Type B pancreatic cell (in vitro differentiated cells): ENCODE data around the gene COL23A1. TPM values are rescaled to one million over a fixed set of nuclear protein-coding genes. Genes with fewer than 3 reads are reported as not detected.
"Not testable (repeated sequence)": the region's sequence is repeated elsewhere in the genome, so short reads cannot be mapped to it uniquely, and the experiment has no call there.

Experiments used
- DNase-seq: peaks from one replicate; pipeline ENCODE4 v3.0.0; 2021; ENCODE audit warnings: mixed read lengths; ENCODE audit not compliant: unreplicated experiment; ENCODE audit errors: extremely low spot score
- H3K27ac Mint-ChIP-seq: 2 replicates; pipeline ENCODE4 v1.8.0; 2021; ENCODE audit warnings: mild to moderate bottlenecking, mixed read lengths
- H3K27me3 Mint-ChIP-seq: 2 replicates; pipeline ENCODE4 v1.8.0; 2021; ENCODE audit warnings: mixed read lengths
- H3K36me3 Mint-ChIP-seq: 2 replicates; pipeline ENCODE4 v1.8.0; 2021; ENCODE audit warnings: mixed read lengths
- H3K4me1 Mint-ChIP-seq: one replicate; pipeline ENCODE4 v1.8.0; 2021; ENCODE audit warnings: mixed read lengths; ENCODE audit not compliant: unreplicated experiment
- H3K4me3 Mint-ChIP-seq: 2 replicates; pipeline ENCODE4 v1.8.0; 2021; ENCODE audit warnings: mild to moderate bottlenecking, mixed read lengths
- H3K9me3 Mint-ChIP-seq: 2 replicates; pipeline ENCODE4 v1.8.0; 2021; ENCODE audit warnings: mixed read lengths
- total RNA-seq: library from RNA; stranded (reverse); gene quantifications from 2 replicates; pipeline ENCODE4 v1.2.1, GENCODE V29; 2021; ENCODE audit warnings: low replicate concordance
- TF ChIP-seq, protein P1 (sequence below): fragments of 200-600 bp; sonication (generic); conservative IDR thresholded peaks from 2 replicates; pipeline ENCODE4 v1.5.0; 2021; ENCODE audit warnings: antibody characterized with exemption, mild to moderate bottlenecking

COL23A1 gene
- total RNA-seq, 1 donor from 2014 or later = 15.5 TPM

DNA sequence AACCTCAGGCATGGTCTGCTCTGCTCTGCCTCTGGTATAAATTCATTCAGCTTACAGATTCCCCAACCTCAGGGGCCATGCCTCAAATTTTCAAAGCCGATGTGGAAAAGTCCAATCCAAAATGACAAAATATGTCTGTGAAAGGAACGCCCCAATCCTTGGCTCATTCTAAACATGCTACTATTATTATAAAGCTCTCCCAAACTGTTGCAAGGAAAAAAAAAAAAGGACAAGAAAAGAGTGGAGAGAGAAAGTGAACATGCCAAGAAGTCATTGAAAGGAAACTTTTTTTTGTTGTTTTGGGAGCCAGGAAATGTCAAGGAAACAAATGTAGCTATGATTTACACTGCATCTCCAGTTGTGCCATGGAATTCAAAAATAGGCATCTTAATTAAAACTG, 3.8 kb downstream of the COL23A1 start:
- no peaks in the 10 kb centered on the region for H3K9me3 Mint-ChIP-seq
- TF ChIP-seq, protein P1, sequence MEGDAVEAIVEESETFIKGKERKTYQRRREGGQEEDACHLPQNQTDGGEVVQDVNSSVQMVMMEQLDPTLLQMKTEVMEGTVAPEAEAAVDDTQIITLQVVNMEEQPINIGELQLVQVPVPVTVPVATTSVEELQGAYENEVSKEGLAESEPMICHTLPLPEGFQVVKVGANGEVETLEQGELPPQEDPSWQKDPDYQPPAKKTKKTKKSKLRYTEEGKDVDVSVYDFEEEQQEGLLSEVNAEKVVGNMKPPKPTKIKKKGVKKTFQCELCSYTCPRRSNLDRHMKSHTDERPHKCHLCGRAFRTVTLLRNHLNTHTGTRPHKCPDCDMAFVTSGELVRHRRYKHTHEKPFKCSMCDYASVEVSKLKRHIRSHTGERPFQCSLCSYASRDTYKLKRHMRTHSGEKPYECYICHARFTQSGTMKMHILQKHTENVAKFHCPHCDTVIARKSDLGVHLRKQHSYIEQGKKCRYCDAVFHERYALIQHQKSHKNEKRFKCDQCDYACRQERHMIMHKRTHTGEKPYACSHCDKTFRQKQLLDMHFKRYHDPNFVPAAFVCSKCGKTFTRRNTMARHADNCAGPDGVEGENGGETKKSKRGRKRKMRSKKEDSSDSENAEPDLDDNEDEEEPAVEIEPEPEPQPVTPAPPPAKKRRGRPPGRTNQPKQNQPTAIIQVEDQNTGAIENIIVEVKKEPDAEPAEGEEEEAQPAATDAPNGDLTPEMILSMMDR = no peak
- DNase-seq = no peak
- H3K27ac Mint-ChIP-seq = no peak overlapping the region
- H3K36me3 Mint-ChIP-seq = no peaks in the 10 kb centered on the region
- H3K4me1 Mint-ChIP-seq = peaks cover 42% of the 10 kb centered on the region
- peaks cover 55% of the 10 kb centered on the region for H3K27me3 Mint-ChIP-seq
- no peak overlapping the region for H3K4me3 Mint-ChIP-seq

DNA sequence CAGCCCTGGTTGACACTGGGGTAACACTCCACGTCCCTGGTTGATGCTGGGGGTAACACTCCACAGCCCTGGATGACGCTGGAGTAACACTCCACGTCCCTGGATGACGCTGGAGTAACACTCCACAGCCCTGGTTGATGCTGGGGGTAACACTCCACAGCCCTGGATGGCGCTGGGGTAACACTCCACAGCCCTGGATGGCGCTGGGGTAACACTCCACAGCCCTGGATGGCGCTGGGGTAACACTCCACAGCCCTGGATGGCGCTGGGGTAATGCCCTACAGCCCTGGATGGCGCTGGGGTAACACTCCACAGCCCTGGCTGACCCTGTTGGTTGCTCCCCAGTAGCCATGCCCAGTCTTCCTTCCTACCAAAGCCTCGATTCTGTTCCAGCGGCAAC, 4.8 kb downstream of the COL23A1 start:
- DNase-seq = peak; percentile 80
- H3K36me3 Mint-ChIP-seq, H3K27ac Mint-ChIP-seq, H3K9me3 Mint-ChIP-seq, H3K4me3 Mint-ChIP-seq: not testable (repeated sequence)
- H3K4me1 Mint-ChIP-seq = peaks cover 37% of the 10 kb centered on the region
- H3K27me3 Mint-ChIP-seq = peaks cover 48% of the 10 kb centered on the region

DNA sequence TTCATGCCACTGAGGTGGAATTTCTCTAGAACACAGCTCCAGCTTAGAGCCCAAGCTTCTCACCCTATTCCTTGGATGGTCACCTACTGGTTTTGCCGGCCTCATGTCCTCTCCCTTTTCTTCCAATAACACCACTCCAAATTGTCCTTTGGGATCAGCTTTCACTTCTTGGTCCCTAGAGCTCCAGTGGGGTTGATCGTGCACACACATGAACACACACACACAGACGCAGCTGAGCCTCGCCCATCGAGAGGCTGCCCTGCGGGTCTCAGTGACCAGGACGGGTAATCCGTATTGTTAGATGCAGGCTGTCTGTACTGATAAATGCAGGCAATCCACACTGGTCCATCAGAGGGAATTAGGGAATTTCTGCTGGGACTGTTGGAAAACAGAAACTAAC, 6.9 kb downstream of the COL23A1 start:
- no peak for DNase-seq
- Mint-ChIP-seq H3K9me3 (no peaks in the 10 kb centered on the region), H3K27me3 (peaks cover 41% of the 10 kb centered on the region), H3K27ac (no peak overlapping the region), H3K36me3 (no peaks in the 10 kb centered on the region), H3K4me3 (no peak overlapping the region), H3K4me1 (peaks cover 35% of the 10 kb centered on the region)
- TF ChIP-seq, protein P1 = no peak

DNA sequence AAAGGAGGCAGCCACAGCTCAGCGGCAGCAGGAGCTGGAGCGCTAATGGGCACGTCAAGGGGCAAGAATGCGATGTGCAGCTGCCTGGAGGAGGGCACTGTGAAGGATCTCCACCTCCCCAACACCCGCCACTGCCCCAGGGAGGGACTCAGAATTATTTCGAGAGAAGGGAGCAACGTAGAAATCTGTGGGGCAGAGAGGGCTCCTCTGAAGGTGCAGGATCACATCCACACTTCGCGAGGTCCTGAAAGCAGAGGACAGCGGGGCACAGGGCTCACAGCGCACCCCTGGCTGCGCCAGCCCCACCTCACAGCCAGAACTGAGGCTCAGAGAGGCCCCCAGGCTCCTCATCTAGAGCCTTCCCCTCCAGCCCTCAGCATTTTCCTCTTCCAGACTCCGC, 7.9 kb downstream of the COL23A1 start:
- no peaks in the 10 kb centered on the region for H3K9me3 Mint-ChIP-seq
- peaks cover 37% of the 10 kb centered on the region for H3K27me3 Mint-ChIP-seq
- no peak overlapping the region for H3K27ac Mint-ChIP-seq
- no peak overlapping the region for H3K4me3 Mint-ChIP-seq
- TF ChIP-seq, protein P1 = no peak
- H3K4me1 Mint-ChIP-seq = peaks cover 29% of the 10 kb centered on the region
- no peaks in the 10 kb centered on the region for H3K36me3 Mint-ChIP-seq
- DNase-seq = no peak

DNA sequence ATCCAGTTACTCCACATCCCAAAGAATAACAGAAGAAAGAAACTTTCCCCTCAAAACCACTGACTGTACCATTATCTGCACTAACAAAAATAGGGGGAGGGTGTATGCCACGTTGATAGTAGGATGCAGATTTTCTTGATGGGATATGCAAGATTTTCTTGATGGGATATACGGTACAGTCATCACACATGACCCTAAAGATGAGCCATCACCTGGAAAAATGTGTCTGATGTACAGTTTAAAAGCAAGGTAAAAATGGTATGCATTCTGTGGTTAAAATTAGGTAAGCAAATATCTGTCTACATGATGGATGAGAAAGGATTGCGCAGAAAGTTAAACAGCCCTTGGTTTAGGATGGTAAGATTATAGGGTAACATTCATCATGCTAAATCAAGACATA, 8.6 kb downstream of the COL23A1 start:
- Mint-ChIP-seq H3K27ac (peak overlapping the region; percentile 15), H3K9me3 (no peaks in the 10 kb centered on the region), H3K27me3 (peaks cover 34% of the 10 kb centered on the region), H3K4me1 (peaks cover 23% of the 10 kb centered on the region), H3K36me3 (no peaks in the 10 kb centered on the region), H3K4me3 (no peak overlapping the region)
- TF ChIP-seq, protein P1 = no peak
- DNase-seq = no peak

DNA sequence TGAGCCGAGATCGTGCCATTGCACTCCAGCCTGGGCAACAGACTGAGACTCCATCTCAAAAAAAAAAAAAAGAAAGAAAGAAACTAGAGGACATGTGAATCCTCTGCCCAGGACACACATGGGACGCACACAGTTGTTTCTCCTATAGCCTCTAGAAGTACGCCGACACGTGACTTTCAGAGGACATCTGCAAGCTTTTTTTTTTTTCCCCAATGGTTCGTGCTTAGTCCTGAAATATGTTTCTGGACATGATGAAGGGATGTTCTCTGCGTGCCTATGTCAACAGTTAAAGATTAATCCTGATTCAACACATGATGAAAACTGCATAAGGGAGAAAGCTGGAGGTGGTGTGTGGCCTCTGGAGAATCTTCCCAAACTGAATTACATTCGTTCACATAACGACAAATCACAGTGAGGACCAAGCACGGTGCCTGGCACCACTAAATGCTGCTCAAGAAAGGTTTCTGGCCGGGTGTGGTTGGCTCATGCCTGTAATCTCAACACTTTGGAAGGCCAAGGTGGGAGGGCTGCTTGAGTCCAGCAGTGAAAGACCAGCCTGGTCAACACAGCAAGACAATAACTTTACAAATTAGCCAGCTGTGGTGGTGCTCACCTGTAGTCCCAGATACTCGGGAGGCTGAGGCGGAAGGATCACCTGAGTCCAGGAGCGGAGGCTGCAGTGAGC, 9.8 kb downstream of the COL23A1 start:
- DNase-seq = peak; percentile 34
- Mint-ChIP-seq H3K4me1 (peaks cover 20% of the 10 kb centered on the region), H3K36me3 (no peaks in the 10 kb centered on the region), H3K9me3 (no peaks in the 10 kb centered on the region), H3K27me3 (peaks cover 30% of the 10 kb centered on the region), H3K4me3 (no peak overlapping the region), H3K27ac (no peak overlapping the region)
- TF ChIP-seq, protein P1 = no peak
